SK-N-SH (cell line): ENCODE results near the gene AMACR. TPM values are rescaled to one million over a fixed set of nuclear protein-coding genes. Genes with fewer than 3 reads are reported as not detected.

Experiments used
- CTCF ChIA-PET: fragments of 300-600, 350-600 bp; formaldehyde crosslinking; extraction: SDS; loops from one replicate; lab custom pipeline; 2021; lab: Yijun Ruan, JAX
- POLR2A ChIA-PET: fragments of 350-600 bp; sonication (Branson Sonifier 250); formaldehyde crosslinking; extraction: SDS; loops from one replicate; lab custom pipeline; 2020; ENCODE audit warnings: antibody characterized with exemption, inconsistent platforms; lab: Yijun Ruan, JAX
- DNase-seq: peaks from one replicate; pipeline ENCODE4 v3.0.0; 2012
- H2AFZ ChIP-seq: fragments of 200-600 bp; sonication (generic); 2 replicates; pipeline ENCODE4 v1.8.1; 2016; ENCODE audit warnings: antibody characterized with exemption, mild to moderate bottlenecking, low read depth
- H3F3A ChIP-seq: fragments of 200-600 bp; sonication (generic); replicated peaks from 2 replicates; pipeline ENCODE3; 2016; ENCODE audit warnings: antibody characterized with exemption, mild to moderate bottlenecking; ENCODE audit not compliant: insufficient read depth
- H3K27ac ChIP-seq, 2 experiments: fragments of 200-500 bp in 1 of 2; fragments of 200-600 bp in 1 of 2; sonication (Bioruptor generic) in 1 of 2; sonication (generic), shearing (Covaris generic) in 1 of 2; 2 replicates each; pipeline versions ENCODE4 v1.5.1 to v1.6.1; 2014 to 2016; ENCODE audit warnings: low read depth in 2 of 2, inconsistent platforms in 1 of 2, low read length in 1 of 2, mild to moderate bottlenecking in 1 of 2, mixed read lengths in 1 of 2
- H3K27me3 ChIP-seq: fragments of 200-600 bp; sonication (generic), shearing (Covaris generic); 2 replicates; pipeline ENCODE4 v1.6.1; 2016; ENCODE audit warnings: mixed run types; ENCODE audit not compliant: insufficient read depth
- H3K36me3 ChIP-seq, 2 experiments: fragments of 200-500 bp in 1 of 2; fragments of 200-600 bp in 1 of 2; sonication (Bioruptor generic) in 1 of 2; sonication (generic) in 1 of 2; replicated peaks in 1 of 2; 2 replicates each; pipeline versions ENCODE3 to v1.5.1; 2014 to 2016; ENCODE audit warnings: low read length in 1 of 2, mild to moderate bottlenecking in 1 of 2; ENCODE audit not compliant: insufficient read depth in 2 of 2, control insufficient read depth in 1 of 2
- H3K4me1 ChIP-seq, 2 experiments: fragments of 200-500 bp in 1 of 2; fragments of 200-600 bp in 1 of 2; sonication (Bioruptor generic) in 1 of 2; sonication (generic), shearing (Covaris generic) in 1 of 2; 2 replicates each; pipeline versions ENCODE4 v1.5.1 to v1.6.1; 2014 to 2016; ENCODE audit warnings: low read depth in 1 of 2, low read length in 1 of 2, mixed run types in 1 of 2; ENCODE audit not compliant: insufficient read depth in 2 of 2, control insufficient read depth in 1 of 2
- H3K4me2 ChIP-seq: fragments of 200-600 bp; sonication (generic), shearing (Covaris generic); 2 replicates; pipeline ENCODE4 v1.6.1; 2017; ENCODE audit warnings: mixed run types
- H3K4me3 ChIP-seq, 2 experiments: fragments of 200-500 bp in 1 of 2; fragments of 200-600 bp in 1 of 2; sonication (Bioruptor generic) in 1 of 2; sonication (generic), shearing (Covaris generic) in 1 of 2; 2 replicates each; pipeline versions ENCODE4 v1.5.1 to v1.8.1; 2014 to 2016; ENCODE audit warnings: low read depth in 2 of 2, inconsistent platforms in 1 of 2, low read length in 1 of 2, mild to moderate bottlenecking in 1 of 2, mixed read lengths in 1 of 2, moderate library complexity in 1 of 2
- H3K79me2 ChIP-seq: fragments of 200-600 bp; sonication (generic); 2 replicates; pipeline ENCODE4 v1.8.1; 2017; ENCODE audit warnings: mild to moderate bottlenecking; ENCODE audit not compliant: insufficient read depth
- H3K9ac ChIP-seq: fragments of 200-600 bp; sonication (generic); 2 replicates; pipeline ENCODE4 v1.6.1; 2017; ENCODE audit warnings: mixed run types
- H3K9me2 ChIP-seq: fragments of 200-600 bp; sonication (generic); 2 replicates; pipeline ENCODE4 v1.6.1; 2017; ENCODE audit warnings: mixed run types
- H3K9me3 ChIP-seq: fragments of 200-600 bp; sonication (generic); 2 replicates; pipeline ENCODE4 v1.6.1; 2017; ENCODE audit warnings: mixed run types, mild to moderate bottlenecking, moderate library complexity
- H4K20me1 ChIP-seq: fragments of 200-600 bp; sonication (generic); 2 replicates; pipeline ENCODE4 v1.6.1; 2017; ENCODE audit warnings: mild to moderate bottlenecking, mixed run types; ENCODE audit not compliant: insufficient read depth
- CHD2 ChIP-seq: fragments of 150-350 bp; IDR thresholded peaks from 2 replicates; pipeline ENCODE4 v1.6.1; 2018; ENCODE audit warnings: low read length; ENCODE audit not compliant: partially characterized antibody
- ELF1 ChIP-seq: IDR thresholded peaks from 2 replicates; pipeline ENCODE4 v1.4.0; 2012
- EP300 ChIP-seq, 2 experiments: IDR thresholded peaks; 2 replicates each; pipeline versions ENCODE4 v1.4.0 to v1.6.1; 2012; ENCODE audit warnings: borderline replicate concordance in 1 of 2, low read depth in 1 of 2, low read length in 1 of 2
- FOXJ3 ChIP-seq: sonication (generic); formaldehyde crosslinking; IDR thresholded peaks from 2 replicates; pipeline ENCODE4 v1.5.1; 2020; ENCODE audit warnings: mild to moderate bottlenecking, missing genetic modification reagents
- GABPA ChIP-seq: IDR thresholded peaks from 2 replicates; pipeline ENCODE4 v1.4.0; 2012; ENCODE audit warnings: low read depth, mild to moderate bottlenecking
- MEF2A ChIP-seq: IDR thresholded peaks from 2 replicates; pipeline ENCODE4 v1.4.0; 2012; ENCODE audit warnings: low read depth, borderline replicate concordance
- MXI1 ChIP-seq: IDR thresholded peaks from 2 replicates; pipeline ENCODE4 v1.6.1; 2012; ENCODE audit warnings: mild to moderate bottlenecking, low read depth, low read length, improper control_type of control experiment
- NRF1 ChIP-seq: IDR thresholded peaks from 2 replicates; pipeline ENCODE4 v1.6.1; 2012; ENCODE audit warnings: low read depth, mild to moderate bottlenecking, low read length
- POLR2AphosphoS5 ChIP-seq: IDR thresholded peaks from 2 replicates; pipeline ENCODE4 v1.6.1; 2012; ENCODE audit warnings: low read depth, low read length
- RCOR1 ChIP-seq: fragments of 150-350 bp; IDR thresholded peaks from 2 replicates; pipeline ENCODE4 v1.6.1; 2017; ENCODE audit warnings: antibody characterized with exemption, low read length
- RXRA ChIP-seq: IDR thresholded peaks from 2 replicates; pipeline ENCODE4 v1.4.0; 2012; ENCODE audit warnings: low read depth, mild to moderate bottlenecking, borderline replicate concordance
- SIN3A ChIP-seq: IDR thresholded peaks from 2 replicates; pipeline ENCODE4 v1.6.1; 2012; ENCODE audit warnings: low read depth, mild to moderate bottlenecking, low read length, moderate library complexity, borderline replicate concordance
- SMC3 ChIP-seq: IDR thresholded peaks from 2 replicates; pipeline ENCODE4 v1.6.1; 2012; ENCODE audit warnings: low read depth, low read length, improper control_type of control experiment
- TCF12 ChIP-seq: IDR thresholded peaks from 2 replicates; pipeline ENCODE4 v1.4.0; 2012
- TEAD4 ChIP-seq: IDR thresholded peaks from 2 replicates; pipeline ENCODE4 v1.4.0; 2012; ENCODE audit warnings: mild to moderate bottlenecking, borderline replicate concordance; ENCODE audit not compliant: insufficient read depth
- WGBS: methylation state at CpG from one replicate; pipeline ENCODE4 v1.1.6; 2017; ENCODE audit warnings: low lambda C conversion rate; 5-methylcytosine and 5-hydroxymethylcytosine counted together
- polyA plus RNA-seq, 3 experiments: library from polyadenylated mRNA; depleted of rRNA; stranded (reverse); fragments of >200 nt; gene quantifications; 2 replicates each; pipeline ENCODE4 v1.2.3, GENCODE V29; 2012
- TF ChIP-seq, protein P1 (sequence below): fragments of 150-350 bp; IDR thresholded peaks from 2 replicates; pipeline ENCODE4 v1.6.1; 2017; ENCODE audit warnings: antibody characterized with exemption, low read length, low read depth, borderline replicate concordance
- TF ChIP-seq, protein P2 (sequence below): fragments of 150-350 bp; IDR thresholded peaks from 2 replicates; pipeline ENCODE4 v1.6.1; 2016; ENCODE audit warnings: mild to moderate bottlenecking, low read depth, low read length
- TF ChIP-seq, protein P3 (sequence below): IDR thresholded peaks from 2 replicates; pipeline ENCODE4 v1.6.1; 2012; ENCODE audit warnings: mild to moderate bottlenecking, low read depth, low read length, moderate library complexity
- TF ChIP-seq, protein P4 (sequence below): fragments of 200-600 bp; sonication (generic); IDR thresholded peaks from 2 replicates; pipeline ENCODE4 v1.6.1; 2017; ENCODE audit warnings: antibody characterized with exemption, mild to moderate bottlenecking, moderate library complexity

The AMACR gene
- polyA plus RNA-seq, 1 of the 3 experiments (the other 2 are of a cell fraction) = 11.8 TPM

DNA sequence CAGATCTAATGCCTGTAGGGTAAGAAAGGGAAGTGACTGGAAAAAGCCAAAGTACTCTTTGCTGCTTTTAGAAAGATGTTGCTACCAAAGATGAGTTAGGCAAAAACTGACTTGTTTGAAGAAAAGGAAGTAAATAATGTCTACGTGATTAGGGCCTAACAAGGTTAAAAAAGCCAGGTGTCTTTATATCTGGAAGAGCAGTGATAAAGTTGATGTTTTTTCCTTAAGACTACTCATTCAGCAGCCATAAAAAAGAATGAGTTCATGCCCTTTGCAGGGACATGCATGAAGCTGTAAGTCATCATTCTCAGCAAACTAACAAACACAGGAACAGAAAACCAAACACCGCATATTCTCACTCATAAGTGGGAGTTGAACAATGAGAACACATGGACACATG is 13.5 kb upstream of the AMACR start:
- ChIA-PET POLR2A (no interaction called here), CTCF (interaction anchor here (1.1 kb wide), 2 partner anchors 24 to 51 kb away, joined by 3 read pairs; no protein-coding TSS in a partner anchor)
- no peaks in the 10 kb centered on the region for H3K9me2 ChIP-seq
- DNase-seq = no peak
- TF ChIP-seq CHD2 (no peak), RCOR1 (no peak), NRF1 (no peak), SIN3A (no peak), TCF12 (no peak), SMC3 (no peak), RXRA (no peak)
- TF ChIP-seq, protein P1, sequence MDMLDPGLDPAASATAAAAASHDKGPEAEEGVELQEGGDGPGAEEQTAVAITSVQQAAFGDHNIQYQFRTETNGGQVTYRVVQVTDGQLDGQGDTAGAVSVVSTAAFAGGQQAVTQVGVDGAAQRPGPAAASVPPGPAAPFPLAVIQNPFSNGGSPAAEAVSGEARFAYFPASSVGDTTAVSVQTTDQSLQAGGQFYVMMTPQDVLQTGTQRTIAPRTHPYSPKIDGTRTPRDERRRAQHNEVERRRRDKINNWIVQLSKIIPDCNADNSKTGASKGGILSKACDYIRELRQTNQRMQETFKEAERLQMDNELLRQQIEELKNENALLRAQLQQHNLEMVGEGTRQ = no peak
- TF ChIP-seq, protein P2, sequence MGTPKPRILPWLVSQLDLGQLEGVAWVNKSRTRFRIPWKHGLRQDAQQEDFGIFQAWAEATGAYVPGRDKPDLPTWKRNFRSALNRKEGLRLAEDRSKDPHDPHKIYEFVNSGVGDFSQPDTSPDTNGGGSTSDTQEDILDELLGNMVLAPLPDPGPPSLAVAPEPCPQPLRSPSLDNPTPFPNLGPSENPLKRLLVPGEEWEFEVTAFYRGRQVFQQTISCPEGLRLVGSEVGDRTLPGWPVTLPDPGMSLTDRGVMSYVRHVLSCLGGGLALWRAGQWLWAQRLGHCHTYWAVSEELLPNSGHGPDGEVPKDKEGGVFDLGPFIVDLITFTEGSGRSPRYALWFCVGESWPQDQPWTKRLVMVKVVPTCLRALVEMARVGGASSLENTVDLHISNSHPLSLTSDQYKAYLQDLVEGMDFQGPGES = no peak
- no peak overlapping the region for H3K9ac ChIP-seq
- peaks cover 3 to 11% of the 10 kb centered on the region in 2 experiments; a peak in 1 of 4 replicates for H3K4me1 ChIP-seq
- 87% methylated on average over 2 of the region's 2 CpGs for WGBS
- H3K36me3 ChIP-seq = peaks cover 0 to 12% of the 10 kb centered on the region in 2 experiments
- H3K27me3 ChIP-seq = no peaks in the 10 kb centered on the region
- no peak overlapping the region for H3K27ac ChIP-seq
- H3K79me2 ChIP-seq = no peaks in the 10 kb centered on the region
- H4K20me1 ChIP-seq = no peaks in the 10 kb centered on the region
- H3K4me2 ChIP-seq = peak overlapping the region; percentile 38; the same call in 1 of the 2 replicates
- no peaks in the 10 kb centered on the region for H3K9me3 ChIP-seq
- no peak overlapping the region for H3K4me3 ChIP-seq
- peaks cover 13% of the 10 kb centered on the region for H3F3A ChIP-seq
- no peak overlapping the region for H2AFZ ChIP-seq

DNA sequence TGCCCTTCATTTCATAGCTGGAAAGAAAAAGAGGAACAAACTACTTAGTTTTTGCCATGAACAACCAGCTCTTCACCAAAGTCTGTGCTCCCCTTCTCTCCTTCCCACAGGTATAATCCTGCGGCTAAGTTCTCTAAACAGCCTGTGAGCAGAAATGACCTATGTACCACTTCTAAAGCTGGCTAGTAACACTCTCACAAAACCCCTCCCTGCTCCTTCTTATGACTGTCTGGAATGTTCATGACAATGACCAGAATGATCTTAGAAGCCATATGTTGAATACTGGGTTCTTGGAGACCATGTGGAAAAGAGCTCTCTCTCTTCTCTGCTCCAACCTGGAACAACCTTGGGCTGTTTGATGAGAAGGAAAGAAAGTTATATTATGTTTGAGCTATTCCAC is 12.9 kb upstream of the AMACR start:
- H3K9me2 ChIP-seq = no peaks in the 10 kb centered on the region
- ChIA-PET CTCF (interaction anchor here (0.6 to 1.1 kb wide), 3 partner anchors 23 to 50 kb away, joined by 3 read pairs; partner anchors contain the start of gene C1QTNF3), POLR2A (no interaction called here)
- H3K36me3 ChIP-seq = peaks cover 0 to 12% of the 10 kb centered on the region in 2 experiments
- H2AFZ ChIP-seq = no peak overlapping the region
- H3K79me2 ChIP-seq = no peaks in the 10 kb centered on the region
- WGBS = 100% methylated on average over 1 of the region's 1 CpG
- H3K4me3 ChIP-seq = no peak overlapping the region
- no peak overlapping the region for H3K4me2 ChIP-seq
- H3K27ac ChIP-seq = no peak overlapping the region
- H3K4me1 ChIP-seq = peaks cover 0 to 11% of the 10 kb centered on the region in 2 experiments; a peak in 1 of 4 replicates
- no peak for DNase-seq
- no peaks in the 10 kb centered on the region for H3K9me3 ChIP-seq
- H3F3A ChIP-seq = peaks cover 13% of the 10 kb centered on the region
- no peaks in the 10 kb centered on the region for H3K27me3 ChIP-seq
- no peaks in the 10 kb centered on the region for H4K20me1 ChIP-seq
- H3K9ac ChIP-seq = no peak overlapping the region
- TF ChIP-seq, protein P3, sequence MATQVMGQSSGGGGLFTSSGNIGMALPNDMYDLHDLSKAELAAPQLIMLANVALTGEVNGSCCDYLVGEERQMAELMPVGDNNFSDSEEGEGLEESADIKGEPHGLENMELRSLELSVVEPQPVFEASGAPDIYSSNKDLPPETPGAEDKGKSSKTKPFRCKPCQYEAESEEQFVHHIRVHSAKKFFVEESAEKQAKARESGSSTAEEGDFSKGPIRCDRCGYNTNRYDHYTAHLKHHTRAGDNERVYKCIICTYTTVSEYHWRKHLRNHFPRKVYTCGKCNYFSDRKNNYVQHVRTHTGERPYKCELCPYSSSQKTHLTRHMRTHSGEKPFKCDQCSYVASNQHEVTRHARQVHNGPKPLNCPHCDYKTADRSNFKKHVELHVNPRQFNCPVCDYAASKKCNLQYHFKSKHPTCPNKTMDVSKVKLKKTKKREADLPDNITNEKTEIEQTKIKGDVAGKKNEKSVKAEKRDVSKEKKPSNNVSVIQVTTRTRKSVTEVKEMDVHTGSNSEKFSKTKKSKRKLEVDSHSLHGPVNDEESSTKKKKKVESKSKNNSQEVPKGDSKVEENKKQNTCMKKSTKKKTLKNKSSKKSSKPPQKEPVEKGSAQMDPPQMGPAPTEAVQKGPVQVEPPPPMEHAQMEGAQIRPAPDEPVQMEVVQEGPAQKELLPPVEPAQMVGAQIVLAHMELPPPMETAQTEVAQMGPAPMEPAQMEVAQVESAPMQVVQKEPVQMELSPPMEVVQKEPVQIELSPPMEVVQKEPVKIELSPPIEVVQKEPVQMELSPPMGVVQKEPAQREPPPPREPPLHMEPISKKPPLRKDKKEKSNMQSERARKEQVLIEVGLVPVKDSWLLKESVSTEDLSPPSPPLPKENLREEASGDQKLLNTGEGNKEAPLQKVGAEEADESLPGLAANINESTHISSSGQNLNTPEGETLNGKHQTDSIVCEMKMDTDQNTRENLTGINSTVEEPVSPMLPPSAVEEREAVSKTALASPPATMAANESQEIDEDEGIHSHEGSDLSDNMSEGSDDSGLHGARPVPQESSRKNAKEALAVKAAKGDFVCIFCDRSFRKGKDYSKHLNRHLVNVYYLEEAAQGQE = no peak
- no peak for TF ChIP-seq MXI1
- no peak for TF ChIP-seq EP300 (IDR thresholded peaks at IDR 0.05; ENCODE audit: borderline replicate concordance in 1 of 2, low read depth in 1 of 2, low read length in 1 of 2)
- no peak for TF ChIP-seq CHD2
- no peak for TF ChIP-seq ELF1
- TF ChIP-seq SIN3A = no peak
- no peak for TF ChIP-seq MEF2A
- no peak for TF ChIP-seq GABPA
- no peak for TF ChIP-seq TEAD4
- no peak for TF ChIP-seq POLR2AphosphoS5
- no peak for TF ChIP-seq FOXJ3
- TF ChIP-seq, protein P4, sequence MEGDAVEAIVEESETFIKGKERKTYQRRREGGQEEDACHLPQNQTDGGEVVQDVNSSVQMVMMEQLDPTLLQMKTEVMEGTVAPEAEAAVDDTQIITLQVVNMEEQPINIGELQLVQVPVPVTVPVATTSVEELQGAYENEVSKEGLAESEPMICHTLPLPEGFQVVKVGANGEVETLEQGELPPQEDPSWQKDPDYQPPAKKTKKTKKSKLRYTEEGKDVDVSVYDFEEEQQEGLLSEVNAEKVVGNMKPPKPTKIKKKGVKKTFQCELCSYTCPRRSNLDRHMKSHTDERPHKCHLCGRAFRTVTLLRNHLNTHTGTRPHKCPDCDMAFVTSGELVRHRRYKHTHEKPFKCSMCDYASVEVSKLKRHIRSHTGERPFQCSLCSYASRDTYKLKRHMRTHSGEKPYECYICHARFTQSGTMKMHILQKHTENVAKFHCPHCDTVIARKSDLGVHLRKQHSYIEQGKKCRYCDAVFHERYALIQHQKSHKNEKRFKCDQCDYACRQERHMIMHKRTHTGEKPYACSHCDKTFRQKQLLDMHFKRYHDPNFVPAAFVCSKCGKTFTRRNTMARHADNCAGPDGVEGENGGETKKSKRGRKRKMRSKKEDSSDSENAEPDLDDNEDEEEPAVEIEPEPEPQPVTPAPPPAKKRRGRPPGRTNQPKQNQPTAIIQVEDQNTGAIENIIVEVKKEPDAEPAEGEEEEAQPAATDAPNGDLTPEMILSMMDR = no peak
- TF ChIP-seq, protein P1 = no peak
- no peak for TF ChIP-seq NRF1
